Stomach (tissue), 4 donors: Measurements from ENCODE around the gene RHBDL3.

Experiments used
- EP300 ChIP-seq: sonication (generic); formaldehyde crosslinking; IDR thresholded peaks from one replicate; pipeline ENCODE4 v1.6.1; 2017; ENCODE audit warnings: antibody characterized with exemption
- POLR2A ChIP-seq, 4 donors: fragments of 450-650 bp; IDR thresholded peaks; one replicate each; pipeline ENCODE4 v1.6.1; 2016; ENCODE audit warnings: antibody characterized with exemption in 4 of 4, control low read depth in 2 of 4, mild to moderate bottlenecking in 1 of 4, moderate library complexity in 1 of 4
- POLR2AphosphoS5 ChIP-seq, 3 donors: sonication (generic); formaldehyde crosslinking; IDR thresholded peaks; one replicate each; pipeline ENCODE4 v1.6.1; 2016; ENCODE audit warnings: antibody characterized with exemption in 3 of 3
- TF ChIP-seq, protein P1 (sequence below), 7 experiments: fragments of 450-650 bp in 4 of 7; fragments of 200-600 bp in 3 of 7; sonication (generic) in 3 of 7; IDR thresholded peaks; one replicate each; pipeline ENCODE4 v1.5.1; 2016 to 2019; ENCODE audit warnings: antibody characterized with exemption in 7 of 7, control low read depth in 2 of 7, mild to moderate bottlenecking in 1 of 7

DNA sequence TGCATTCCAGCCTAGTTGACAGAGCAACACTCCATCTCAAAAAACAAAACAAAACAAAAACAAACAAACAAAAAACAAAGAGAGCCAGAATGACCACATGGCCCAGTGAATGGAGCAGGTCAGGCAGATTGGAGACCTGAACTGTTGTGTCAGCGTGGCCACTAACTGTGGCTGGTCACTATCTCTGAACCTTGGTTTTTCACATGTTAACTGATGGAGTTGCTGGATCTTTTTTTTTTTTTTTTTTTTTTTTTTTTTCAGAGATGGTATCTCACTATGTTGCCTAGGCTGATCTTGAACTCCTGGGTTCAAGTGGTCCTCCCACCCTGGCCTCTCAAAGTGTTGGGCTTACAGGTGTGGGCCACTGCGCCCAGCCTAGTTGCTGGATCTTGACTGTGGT is 31.8 kb downstream of the RHBDL3 start:
- TF ChIP-seq, protein P1, sequence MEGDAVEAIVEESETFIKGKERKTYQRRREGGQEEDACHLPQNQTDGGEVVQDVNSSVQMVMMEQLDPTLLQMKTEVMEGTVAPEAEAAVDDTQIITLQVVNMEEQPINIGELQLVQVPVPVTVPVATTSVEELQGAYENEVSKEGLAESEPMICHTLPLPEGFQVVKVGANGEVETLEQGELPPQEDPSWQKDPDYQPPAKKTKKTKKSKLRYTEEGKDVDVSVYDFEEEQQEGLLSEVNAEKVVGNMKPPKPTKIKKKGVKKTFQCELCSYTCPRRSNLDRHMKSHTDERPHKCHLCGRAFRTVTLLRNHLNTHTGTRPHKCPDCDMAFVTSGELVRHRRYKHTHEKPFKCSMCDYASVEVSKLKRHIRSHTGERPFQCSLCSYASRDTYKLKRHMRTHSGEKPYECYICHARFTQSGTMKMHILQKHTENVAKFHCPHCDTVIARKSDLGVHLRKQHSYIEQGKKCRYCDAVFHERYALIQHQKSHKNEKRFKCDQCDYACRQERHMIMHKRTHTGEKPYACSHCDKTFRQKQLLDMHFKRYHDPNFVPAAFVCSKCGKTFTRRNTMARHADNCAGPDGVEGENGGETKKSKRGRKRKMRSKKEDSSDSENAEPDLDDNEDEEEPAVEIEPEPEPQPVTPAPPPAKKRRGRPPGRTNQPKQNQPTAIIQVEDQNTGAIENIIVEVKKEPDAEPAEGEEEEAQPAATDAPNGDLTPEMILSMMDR (IDR thresholded peaks at IDR 0.05), result no peak
- no peak for TF ChIP-seq POLR2A (IDR thresholded peaks at IDR 0.05)
- TF ChIP-seq EP300, result no peak
- no peak for TF ChIP-seq POLR2AphosphoS5 (IDR thresholded peaks at IDR 0.05)
